ACC112 (cell line): ENCODE results near the gene MSMB.

ENCODE experiments used
- H2AFZ ChIP-seq: fragments of 200-600 bp; sonication (generic); one replicate; pipeline ENCODE4 v1.6.0; 2017; ENCODE audit warnings: antibody characterized with exemption, low read length; ENCODE audit not compliant: unreplicated experiment
- H3K27ac ChIP-seq: fragments of 200-600 bp; sonication (generic); 2 replicates; pipeline ENCODE4 v1.5.1; 2014; ENCODE audit warnings: low read depth, mild to moderate bottlenecking, antibody characterized with exemption, low read length, moderate library complexity
- H3K27me3 ChIP-seq: fragments of 200-600 bp; sonication (generic); 2 replicates; pipeline ENCODE4 v1.6.1; 2014; ENCODE audit warnings: mild to moderate bottlenecking, antibody characterized with exemption, low read length, moderate library complexity, mixed read lengths; ENCODE audit not compliant: insufficient read depth
- H3K36me3 ChIP-seq: fragments of 200-600 bp; sonication (generic); 2 replicates; pipeline ENCODE4 v1.6.1; 2016; ENCODE audit warnings: mild to moderate bottlenecking, antibody characterized with exemption, low read length, moderate library complexity, mixed read lengths; ENCODE audit not compliant: insufficient read depth
- H3K4me1 ChIP-seq: fragments of 200-600 bp; sonication (generic); one replicate; pipeline ENCODE4 v1.6.1; 2016; ENCODE audit warnings: low read length, mixed read lengths; ENCODE audit not compliant: insufficient read depth, unreplicated experiment, control insufficient read depth
- H3K4me3 ChIP-seq: fragments of 200-600 bp; sonication (generic); 2 replicates; pipeline ENCODE4 v1.5.1; 2014; ENCODE audit warnings: mild to moderate bottlenecking, low read depth, low read length
- H3K79me2 ChIP-seq: fragments of 200-600 bp; sonication (generic); one replicate; pipeline ENCODE4 v1.6.0; 2016; ENCODE audit warnings: low read length; ENCODE audit not compliant: control insufficient read depth, unreplicated experiment, insufficient read depth

MSMB gene

GRCh38 chr10:46031648-46032532, 14.2 kb downstream of the MSMB start:
- no peak overlapping the region for H3K4me3 ChIP-seq
- peaks cover 30% of the 10 kb centered on the region for H3K4me1 ChIP-seq
- no peak overlapping the region for H2AFZ ChIP-seq
- no peak overlapping the region for H3K27ac ChIP-seq
- no peaks in the 10 kb centered on the region for H3K27me3 ChIP-seq
- no peaks in the 10 kb centered on the region for H3K36me3 ChIP-seq
- H3K79me2 ChIP-seq, result peaks cover 34% of the 10 kb centered on the region

GRCh38 chr10:46030091-46030937, 15.8 kb downstream of the MSMB start, which contains the start of gene NCOA4:
Gene NCOA4, minus strand, starts transcription at chr10:46030623. Its CDS starts 13,943 bp downstream, at chr10:46016680.
- Histone ChIP-seq H3K4me1 (peaks cover 34% of the 10 kb centered on the region), H3K79me2 (peaks cover 50% of the 10 kb centered on the region), H2AFZ (peak within 1 kb of the TSS; percentile 97), H3K27me3 (no peaks in the 10 kb centered on the region), H3K36me3 (no peaks in the 10 kb centered on the region), H3K27ac (peak within 1 kb of the TSS; percentile 72), H3K4me3 (peak within 1 kb of the TSS; percentile 87)

GRCh38 chr10:46029461-46030030, 16.5 kb downstream of the MSMB start:
- Histone ChIP-seq H3K4me3 (peak overlapping the region; percentile 87), H2AFZ (peak overlapping the region; percentile 16), H3K4me1 (peaks cover 42% of the 10 kb centered on the region), H3K27ac (peak overlapping the region; percentile 72), H3K27me3 (no peaks in the 10 kb centered on the region), H3K79me2 (peaks cover 57% of the 10 kb centered on the region), H3K36me3 (no peaks in the 10 kb centered on the region)

GRCh38 chr10:46028584-46029460, 17.2 kb downstream of the MSMB start:
- Histone ChIP-seq H3K4me1 (peaks cover 49% of the 10 kb centered on the region), H3K36me3 (no peaks in the 10 kb centered on the region), H2AFZ (no peak overlapping the region), H3K79me2 (peaks cover 65% of the 10 kb centered on the region), H3K27me3 (no peaks in the 10 kb centered on the region), H3K4me3 (peak overlapping the region; percentile 87), H3K27ac (peak overlapping the region; percentile 72)

- Histone ChIP-seq H3K4me1 (peaks cover 63% of the 10 kb centered on the region), H3K27me3 (no peaks in the 10 kb centered on the region), H3K27ac (no peak overlapping the region), H3K79me2 (peaks cover 82% of the 10 kb centered on the region), H2AFZ (no peak overlapping the region), H3K36me3 (no peaks in the 10 kb centered on the region), H3K4me3 (no peak overlapping the region)
Measured at GRCh38 chr10:46026106-46026505, 20.0 kb downstream of the MSMB start.

- Histone ChIP-seq H3K27ac (peak overlapping the region; percentile 33; the same call in 1 of the 2 replicates), H3K27me3 (no peaks in the 10 kb centered on the region), H2AFZ (no peak overlapping the region), H3K4me1 (peaks cover 68% of the 10 kb centered on the region), H3K4me3 (no peak overlapping the region), H3K36me3 (no peaks in the 10 kb centered on the region), H3K79me2 (peaks cover 89% of the 10 kb centered on the region)
Measured at GRCh38 chr10:46025406-46025805, 20.7 kb downstream of the MSMB start.

GRCh38 chr10:46024948-46025347, 21.1 kb downstream of the MSMB start:
- peak overlapping the region; percentile 93; the same call in 1 of the 2 replicates for H3K27ac ChIP-seq
- no peaks in the 10 kb centered on the region for H3K27me3 ChIP-seq
- peaks cover 73% of the 10 kb centered on the region for H3K4me1 ChIP-seq
- H3K4me3 ChIP-seq, result no peak overlapping the region
- H3K36me3 ChIP-seq, result no peaks in the 10 kb centered on the region
- no peak overlapping the region for H2AFZ ChIP-seq
- peaks cover 89% of the 10 kb centered on the region for H3K79me2 ChIP-seq

- H3K27me3 ChIP-seq, result no peaks in the 10 kb centered on the region
- H3K36me3 ChIP-seq, result no peaks in the 10 kb centered on the region
- H3K27ac ChIP-seq, result peak overlapping the region; percentile 93
- peaks cover 89% of the 10 kb centered on the region for H3K79me2 ChIP-seq
- H2AFZ ChIP-seq, result no peak overlapping the region
- peaks cover 81% of the 10 kb centered on the region for H3K4me1 ChIP-seq
- H3K4me3 ChIP-seq, result peak overlapping the region; percentile 75
Measured at GRCh38 chr10:46022978-46023702, 22.9 kb downstream of the MSMB start.

- Histone ChIP-seq H3K4me1 (peaks cover 67% of the 10 kb centered on the region), H3K27ac (peak overlapping the region; percentile 93), H3K4me3 (no peak overlapping the region)
Measured at GRCh38 chr10:46020344-46020657, 25.8 kb downstream of the MSMB start.

More at GRCh38 chr10:46020344-46020657, 25.8 kb downstream of the MSMB start:
- no peaks in the 10 kb centered on the region for H3K27me3 ChIP-seq
- H3K79me2 ChIP-seq, result peaks cover 89% of the 10 kb centered on the region
- peaks cover 8% of the 10 kb centered on the region; the same call in 1 of the 2 replicates for H3K36me3 ChIP-seq
- H2AFZ ChIP-seq, result no peak overlapping the region
